Measurements from ENCODE around the gene PCID2.

GRCh38 chr13:113218586-113218985 is 10.1 kb upstream of the PCID2 start:
- TF ChIP-seq SIN3A (IDR thresholded peaks at IDR 0.05; ENCODE audit: borderline replicate concordance, insufficient read depth, low read depth, low read length), result no peak
- no peak for TF ChIP-seq CTCF (IDR thresholded peaks at IDR 0.05)
- no peak for TF ChIP-seq TCF7L2 (IDR thresholded peaks at IDR 0.05; ENCODE audit: low read depth, low read length)
- no peak for TF ChIP-seq POLR2AphosphoS5 (IDR thresholded peaks at IDR 0.05; ENCODE audit: low read depth, low read length)
- no peak for TF ChIP-seq REST (IDR thresholded peaks at IDR 0.05; ENCODE audit: insufficient read depth in 1 of 2, low read depth in 2 of 2, low read length in 1 of 2)
